Cardiac septum (tissue), 1 donor: Measurements from ENCODE around the gene FOXP1. TPM values are rescaled to one million over a fixed set of nuclear protein-coding genes. Genes with fewer than 3 reads are reported as not detected.

Experiments
- DNase-seq: peaks from one replicate; pipeline ENCODE4 v3.0.0-alpha.2; 2020; ENCODE audit warnings: low spot score
- intact Hi-C: fragments of 100-400 bp; cut with DNase I; formaldehyde crosslinking; loops from one replicate; pipeline ENCODE4 v1.14.0; 2022
- total RNA-seq: library from RNA; stranded (reverse); fragmentation: NEBNext Ultra II Directional; extraction: Animal tissue kit (Norgen Biotek cat#: 25700); gene quantifications from one replicate; pipeline ENCODE4 v1.2.1, GENCODE V29; 2021
- donor health status: DM: no; HTN: no; CAD: no.

FOXP1 gene
- total RNA-seq, 1 donor from 2014 or later = 53.2 TPM

DNA sequence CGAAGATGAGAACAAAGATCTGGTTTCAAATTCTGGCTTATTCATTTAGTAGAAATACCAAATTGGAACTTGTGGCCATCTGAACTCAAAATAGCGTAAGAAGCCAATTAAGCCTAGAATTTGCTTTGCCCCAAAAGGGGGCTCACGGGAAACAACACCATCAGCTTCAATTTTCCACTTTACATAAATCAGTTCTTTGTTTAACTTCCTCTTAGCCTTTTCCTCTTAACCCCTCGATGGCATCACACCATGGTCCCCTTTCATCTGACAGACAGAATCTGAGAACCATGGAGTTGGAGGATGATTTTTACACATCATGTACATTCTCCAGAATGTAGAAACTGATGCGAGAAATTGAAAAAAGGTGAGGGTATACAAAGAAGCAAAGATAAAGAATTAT, 207.0 kb downstream of the FOXP1 start:
- intact Hi-C loops = no loop called here
- no peak for DNase-seq

DNA sequence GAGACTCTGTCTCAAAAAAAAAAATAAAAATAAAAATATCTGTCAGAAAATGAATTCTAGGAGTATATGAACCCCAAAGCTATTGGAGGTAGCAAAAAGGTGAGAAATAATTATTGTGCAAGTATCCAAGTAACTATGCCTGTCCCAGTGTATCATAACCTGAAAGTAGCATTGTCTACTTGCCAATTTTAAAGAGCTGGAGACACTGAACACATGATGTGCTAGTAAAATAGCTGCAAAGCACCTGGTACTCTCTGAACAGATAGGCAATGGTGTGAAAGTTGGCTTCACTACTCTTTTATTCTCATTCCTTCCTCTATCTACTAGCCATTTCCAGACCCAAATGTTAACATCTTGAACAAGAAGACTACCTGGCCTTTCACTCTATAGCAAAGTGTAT, 208.9 kb downstream of the FOXP1 start:
- DNase-seq = no peak
- intact Hi-C loops = no loop called here

DNA sequence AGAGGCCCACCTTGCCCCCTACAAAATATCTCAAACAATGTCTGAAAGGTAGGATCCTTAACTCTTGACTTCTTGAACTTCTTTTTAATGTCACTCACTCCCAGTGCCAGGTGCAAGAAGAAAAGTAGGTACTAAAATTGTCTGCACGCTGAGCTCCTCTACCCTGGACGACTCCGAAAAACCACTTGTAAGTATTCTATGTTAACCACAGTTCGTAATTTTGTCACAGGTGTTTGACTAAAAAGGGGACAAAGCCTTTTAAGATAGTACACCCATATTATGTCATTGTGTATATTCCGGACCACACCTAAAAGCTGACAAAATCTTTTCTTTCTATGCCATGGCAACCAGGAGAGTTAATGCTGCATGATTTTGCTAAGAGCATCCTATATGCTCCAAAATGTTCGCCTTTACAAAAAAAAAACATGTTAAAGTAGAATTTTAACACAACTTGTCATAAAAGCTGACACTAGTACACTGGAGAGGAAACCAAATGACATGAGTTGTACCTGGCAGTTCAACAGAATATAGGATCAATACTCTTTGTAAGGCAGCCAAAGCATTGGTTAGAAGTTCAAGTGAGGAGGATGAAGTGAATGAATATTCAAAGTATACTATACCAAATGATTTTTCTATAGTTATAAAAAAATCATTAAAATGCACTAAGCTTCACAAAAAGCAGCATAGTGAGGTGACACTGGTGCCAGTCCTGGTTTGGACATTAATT, 210.5 kb downstream of the FOXP1 start:
- intact Hi-C loops = no loop called here
- DNase-seq = no peak

DNA sequence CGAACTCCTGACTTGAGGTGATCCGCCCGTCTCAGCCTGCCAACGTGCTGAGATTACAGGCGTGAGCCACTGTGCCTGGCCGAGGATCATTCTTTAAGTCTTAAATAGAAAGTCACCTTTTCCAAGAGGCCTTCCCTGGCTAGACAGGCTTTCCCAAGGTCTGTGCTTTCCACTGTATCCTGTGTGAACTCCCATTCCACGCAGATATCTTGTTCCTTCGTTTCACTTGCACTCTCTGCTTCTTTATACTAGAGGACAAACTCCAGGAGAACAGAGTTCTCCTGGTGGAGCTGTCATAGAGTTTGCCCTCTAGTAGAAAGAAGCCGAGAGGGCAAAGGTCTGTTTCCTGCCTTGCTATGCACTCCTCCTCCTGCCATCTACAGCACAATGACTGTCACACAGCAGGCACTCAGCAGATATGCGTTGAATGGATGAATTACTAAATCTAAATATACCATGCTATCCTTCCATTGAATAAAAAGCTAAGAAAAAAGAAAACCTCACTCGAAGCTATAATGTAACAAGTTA, 211.2 kb downstream of the FOXP1 start:
- no peak for DNase-seq
- intact Hi-C loops = no loop called here

DNA sequence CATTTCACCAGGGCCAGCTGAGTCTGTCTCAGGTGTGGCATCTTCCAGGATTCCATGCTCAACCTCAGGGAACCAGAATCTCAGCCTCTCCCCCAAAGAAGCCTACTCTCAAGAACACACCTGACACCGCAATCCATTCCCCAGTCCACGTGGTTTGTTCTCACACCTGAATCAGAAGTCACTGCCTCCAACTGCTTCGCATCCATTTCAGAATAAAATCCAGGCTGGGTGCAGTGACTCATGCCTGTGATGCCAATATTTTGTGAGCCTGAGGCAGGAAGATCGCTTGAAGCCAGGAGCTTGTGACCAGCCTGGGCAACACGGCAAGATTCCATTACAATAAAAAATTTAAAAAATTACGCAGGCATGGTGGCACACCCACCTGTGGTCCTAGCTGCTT, 212.2 kb downstream of the FOXP1 start:
- intact Hi-C loops = no loop called here
- DNase-seq = no peak

DNA sequence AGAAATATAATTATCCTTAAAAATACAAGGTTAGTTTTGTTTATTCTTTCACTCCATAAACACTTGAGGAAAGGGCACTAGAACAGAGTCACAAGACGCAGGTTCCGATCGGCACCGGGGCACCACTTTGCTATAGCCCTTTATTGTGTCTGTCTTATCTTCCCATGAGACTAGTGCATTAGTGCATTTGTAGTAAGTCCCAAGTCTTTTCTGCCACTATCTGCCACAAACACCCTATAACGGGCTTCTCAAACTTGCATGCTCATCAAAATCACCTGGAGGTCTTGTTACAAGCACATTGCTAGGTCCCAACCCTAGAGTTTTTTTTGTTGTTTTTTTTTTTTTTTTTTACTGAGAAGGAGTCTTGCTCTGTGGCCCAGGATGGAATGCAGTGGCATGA, 213.1 kb downstream of the FOXP1 start:
- intact Hi-C loops = no loop called here
- DNase-seq = no peak

DNA sequence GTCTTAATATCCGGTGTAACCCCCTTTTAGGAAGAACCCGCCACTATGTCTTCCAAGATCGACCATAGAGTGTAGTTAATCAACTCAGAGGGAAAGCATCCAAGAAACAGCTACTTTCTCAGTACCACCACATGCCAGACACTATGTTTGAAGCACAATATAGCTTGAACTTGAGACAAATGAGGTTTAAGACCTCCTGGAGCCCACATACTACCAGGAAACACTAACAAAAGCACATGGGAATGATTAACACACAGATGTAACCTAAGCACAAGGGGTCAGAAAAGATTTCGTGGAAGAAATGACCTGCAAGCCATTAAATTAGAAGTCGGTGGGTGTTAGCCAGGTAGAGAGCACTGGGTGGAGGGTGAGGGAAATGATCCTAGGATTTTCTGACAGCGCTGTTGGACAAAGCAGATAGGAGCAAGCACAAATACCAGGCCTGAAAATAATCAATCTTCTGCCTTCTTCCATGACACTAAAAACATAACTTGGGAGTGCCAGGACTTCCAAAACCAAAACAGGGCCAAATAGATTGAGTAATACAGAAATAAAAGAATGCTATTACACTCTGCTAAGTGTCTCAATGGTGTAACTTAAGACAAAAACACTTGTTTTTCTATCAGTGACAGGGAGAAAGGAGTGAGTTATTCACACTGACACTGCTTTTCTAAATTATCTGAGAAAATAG, 213.7 kb downstream of the FOXP1 start:
- DNase-seq = no peak
- intact Hi-C loops = no loop called here

DNA sequence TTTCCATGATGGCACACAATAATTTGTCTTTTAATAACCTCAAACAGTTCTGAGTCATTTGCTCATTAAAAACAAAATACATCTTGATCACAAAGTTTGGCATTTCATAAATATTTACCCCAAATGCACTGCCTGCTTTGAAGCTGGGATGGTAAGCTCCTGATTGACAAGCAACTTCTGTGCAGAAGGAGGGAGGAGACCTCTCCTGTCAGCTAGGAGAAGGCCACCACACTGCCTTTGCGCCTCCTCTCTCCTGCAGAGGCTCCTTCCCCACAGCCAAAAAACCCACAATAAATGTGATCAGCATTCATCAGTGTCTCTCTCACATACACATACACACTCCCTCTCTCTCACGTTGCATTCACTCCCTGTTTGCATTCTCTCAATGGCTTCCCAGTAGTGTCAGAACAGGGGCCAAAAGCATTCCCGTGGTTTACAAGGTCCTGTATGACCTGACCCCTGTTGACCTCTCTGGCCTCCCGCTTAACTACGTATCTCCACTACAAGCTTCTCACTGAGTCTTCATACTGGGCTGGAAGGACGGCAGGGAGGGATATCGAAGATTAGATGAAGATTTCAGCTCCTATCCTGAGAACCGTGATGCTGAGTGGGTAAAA, 216.4 kb downstream of the FOXP1 start:
- intact Hi-C loops = no loop called here
- DNase-seq = no peak

DNA sequence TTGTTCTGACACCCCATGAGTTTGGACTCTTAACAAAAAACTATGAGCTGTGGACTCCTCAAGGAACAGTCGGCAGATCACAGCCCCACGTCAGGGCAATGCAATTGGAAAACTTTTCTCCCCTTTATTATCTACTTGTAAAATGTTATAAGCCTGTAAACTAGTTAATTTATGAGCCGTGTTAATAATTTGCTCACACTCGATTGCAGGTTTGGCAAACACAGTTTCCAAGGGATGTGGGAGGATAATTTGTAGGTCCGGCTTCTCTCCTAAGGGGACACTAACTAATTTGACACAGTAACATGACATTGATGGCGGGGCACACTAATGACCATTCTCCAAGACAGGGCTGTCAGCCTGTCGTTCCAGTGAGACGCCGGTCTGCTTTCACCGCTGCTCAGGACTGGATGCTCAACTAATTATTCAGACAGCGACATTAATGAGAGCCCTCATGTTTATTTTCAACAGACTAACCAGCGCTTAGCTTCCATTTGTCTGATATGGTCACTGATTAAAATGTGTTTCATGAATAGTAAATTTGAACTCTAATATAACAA, 222.1 kb downstream of the FOXP1 start:
- intact Hi-C loops = no loop called here

DNA sequence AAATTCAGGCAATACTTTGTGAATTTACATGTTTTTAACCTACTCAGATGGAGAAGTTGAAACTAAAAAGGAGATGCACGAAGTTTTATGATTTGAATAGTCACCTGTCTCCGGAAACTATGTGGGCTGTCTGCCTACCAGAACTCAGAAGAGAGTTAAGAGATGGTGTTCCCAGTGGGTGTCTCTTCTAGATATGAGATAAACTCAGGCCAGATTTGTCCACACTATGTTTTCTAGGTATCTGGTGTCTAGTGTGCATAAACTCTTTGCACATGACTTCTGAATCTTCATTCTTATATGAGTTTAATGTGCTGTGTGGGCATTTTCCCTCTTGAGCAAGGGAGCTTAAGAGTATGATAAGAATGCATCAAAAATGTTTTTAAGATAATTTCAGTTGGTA, 222.8 kb downstream of the FOXP1 start:
- DNase-seq = no peak
- intact Hi-C loops = no loop called here

More for the DNA sequence above, 222.1 kb downstream of the FOXP1 start:
- DNase-seq = no peak

DNA sequence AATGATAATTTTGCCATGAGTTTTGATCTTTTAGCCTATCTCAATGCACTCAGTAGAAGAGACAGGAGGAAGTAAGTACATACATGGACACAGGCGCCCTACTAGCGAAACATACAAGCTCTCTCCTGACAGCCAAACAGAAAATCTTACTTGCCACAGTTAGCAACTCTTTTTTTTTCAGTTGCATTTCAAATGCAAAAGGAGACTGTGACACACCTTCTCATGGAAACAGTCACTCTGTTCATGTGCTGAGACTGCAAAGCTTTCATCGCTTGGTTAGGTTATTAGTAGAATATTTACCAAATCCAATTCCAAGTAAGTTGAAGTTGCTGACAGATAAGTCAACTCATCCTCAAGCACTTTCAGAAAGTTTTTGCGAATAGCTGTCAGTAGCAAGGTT, 223.3 kb downstream of the FOXP1 start:
- no peak for DNase-seq
- intact Hi-C loops = no loop called here

DNA sequence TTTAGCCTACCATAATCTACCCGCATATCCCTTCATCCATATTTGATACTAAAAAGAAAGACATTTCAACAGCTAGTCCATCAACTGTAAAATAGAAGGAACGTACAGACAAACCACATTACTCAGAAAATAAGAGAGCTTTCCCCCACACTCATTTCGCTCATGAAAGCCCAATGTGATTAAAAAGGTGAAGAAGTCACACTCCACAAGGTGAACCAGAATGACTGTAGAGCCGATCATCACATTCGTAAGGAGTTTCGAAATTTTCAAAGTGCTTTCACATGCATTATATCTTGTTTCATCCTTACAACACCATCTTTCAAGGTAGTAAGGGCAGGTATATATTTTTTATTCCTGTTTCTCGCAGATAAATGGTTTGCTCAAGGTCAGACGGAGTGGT, 225.3 kb downstream of the FOXP1 start:
- no peak for DNase-seq
- intact Hi-C loops = no loop called here

DNA sequence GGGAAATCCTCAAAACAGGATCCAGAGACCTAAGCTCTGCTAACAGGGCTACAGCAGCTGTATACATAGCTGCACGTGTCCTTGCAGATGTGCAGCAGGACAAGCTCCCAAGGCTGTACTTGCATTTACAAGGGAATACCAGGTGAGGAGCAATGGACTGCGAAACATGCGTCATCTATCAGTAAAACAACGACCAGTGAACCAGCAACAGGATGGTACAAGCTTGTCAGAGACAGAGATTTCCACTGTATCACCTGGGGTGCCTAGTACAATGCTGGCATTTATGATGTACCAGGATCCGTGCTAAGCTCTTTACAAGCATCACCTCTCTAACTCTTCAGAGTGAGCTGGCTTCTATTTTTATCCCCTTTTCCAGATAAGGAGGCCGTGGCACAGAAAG, 227.3 kb downstream of the FOXP1 start:
- intact Hi-C loops = no loop called here

DNA sequence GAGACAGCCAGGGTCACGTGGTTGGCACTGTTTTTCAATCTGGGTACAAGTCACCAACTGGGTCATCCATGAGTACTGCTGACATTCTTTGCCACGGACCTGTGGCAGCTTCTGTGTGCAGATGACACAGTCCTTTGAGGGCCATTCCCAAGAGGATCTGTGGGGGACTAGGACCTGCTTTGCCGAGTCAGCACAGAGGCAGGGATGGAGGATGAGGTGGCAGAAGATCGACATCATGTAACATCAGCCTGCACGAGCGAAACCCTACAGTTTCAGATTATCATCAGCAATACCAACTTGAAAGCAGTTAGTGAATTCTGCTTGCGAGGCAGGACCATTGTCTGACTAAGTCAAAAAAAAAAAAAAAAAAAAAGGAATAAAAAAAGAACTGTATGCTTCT, 227.7 kb downstream of the FOXP1 start:
- no peak for DNase-seq

More for the DNA sequence above, 227.3 kb downstream of the FOXP1 start:
- no peak for DNase-seq

DNA sequence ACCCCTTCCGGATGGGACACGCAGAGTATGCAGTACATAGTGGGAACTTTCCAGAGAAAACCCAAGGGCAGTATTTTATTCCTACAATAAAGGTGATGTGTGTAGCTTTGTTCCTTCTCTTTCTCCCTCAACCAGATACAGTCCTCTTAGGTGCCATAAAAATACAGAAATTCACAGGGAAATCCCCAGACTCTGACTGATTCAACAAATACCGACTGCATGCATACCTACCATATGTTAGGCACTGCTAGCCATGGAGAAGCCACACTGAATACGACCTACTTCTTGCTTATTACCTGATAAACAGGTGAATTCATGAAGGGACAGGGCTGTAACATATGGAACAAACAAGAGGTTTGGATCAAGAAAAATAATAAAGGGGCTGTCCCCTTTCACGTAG, 228.5 kb downstream of the FOXP1 start:
- intact Hi-C loops = no loop called here

More for the DNA sequence above, 227.7 kb downstream of the FOXP1 start:
- intact Hi-C loops = no loop called here

DNA sequence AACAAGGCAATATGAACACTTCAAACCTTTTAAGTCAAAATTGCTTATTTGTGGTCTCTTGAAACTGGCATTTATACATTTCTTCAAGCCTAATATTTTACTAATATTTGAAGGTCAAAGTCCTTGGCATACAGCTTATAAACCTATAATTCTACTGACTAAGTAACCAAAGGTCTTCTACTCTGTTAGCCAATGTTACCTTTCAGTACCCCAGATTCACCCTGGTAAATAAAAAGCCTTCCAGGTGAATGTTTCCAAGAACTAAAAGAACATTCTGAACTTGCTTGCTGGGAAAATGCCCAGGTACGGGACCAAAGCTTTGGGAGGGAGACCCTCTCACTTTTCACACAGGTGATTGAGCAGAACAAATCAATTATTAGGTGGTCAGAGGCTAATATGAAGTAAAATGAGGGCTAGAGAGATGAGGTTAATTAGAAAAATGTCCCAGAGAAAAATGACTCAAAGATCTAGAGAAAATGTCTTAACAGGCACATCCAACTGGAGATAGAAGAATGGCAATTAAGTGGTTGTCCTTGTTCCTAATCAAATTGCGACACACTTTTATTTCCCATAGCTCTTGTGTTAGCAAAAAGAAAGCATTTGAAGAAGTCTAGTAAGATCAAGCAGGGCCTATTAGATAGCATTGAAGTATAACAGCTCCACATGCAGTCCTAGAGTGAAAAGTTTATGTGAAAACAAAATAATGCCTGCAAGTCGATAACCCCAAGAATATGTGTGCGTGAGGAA, 232.0 kb downstream of the FOXP1 start:
- intact Hi-C loops = no loop called here

More for the DNA sequence above, 228.5 kb downstream of the FOXP1 start:
- DNase-seq = no peak

DNA sequence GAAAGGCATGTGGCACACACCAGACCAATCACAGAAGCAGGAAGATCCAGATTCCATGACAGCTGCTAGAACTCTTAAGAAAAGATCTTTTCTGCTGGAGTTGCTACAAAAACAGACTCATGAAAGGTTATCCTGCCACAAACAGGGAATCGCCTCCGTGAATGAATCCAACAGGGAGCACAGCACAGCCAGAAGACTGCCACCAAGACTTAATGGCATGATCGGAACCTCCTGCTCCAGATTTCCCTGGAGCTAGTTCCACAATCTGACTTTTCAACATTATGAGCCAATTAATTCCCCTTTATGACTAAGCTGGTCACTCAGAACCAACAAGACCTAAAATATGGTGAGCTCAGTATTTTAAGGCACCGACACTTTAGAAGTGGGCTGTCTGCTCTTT, 232.5 kb downstream of the FOXP1 start:
- DNase-seq = no peak
- intact Hi-C loops = no loop called here

More for the DNA sequence above, 232.0 kb downstream of the FOXP1 start:
- DNase-seq = no peak

DNA sequence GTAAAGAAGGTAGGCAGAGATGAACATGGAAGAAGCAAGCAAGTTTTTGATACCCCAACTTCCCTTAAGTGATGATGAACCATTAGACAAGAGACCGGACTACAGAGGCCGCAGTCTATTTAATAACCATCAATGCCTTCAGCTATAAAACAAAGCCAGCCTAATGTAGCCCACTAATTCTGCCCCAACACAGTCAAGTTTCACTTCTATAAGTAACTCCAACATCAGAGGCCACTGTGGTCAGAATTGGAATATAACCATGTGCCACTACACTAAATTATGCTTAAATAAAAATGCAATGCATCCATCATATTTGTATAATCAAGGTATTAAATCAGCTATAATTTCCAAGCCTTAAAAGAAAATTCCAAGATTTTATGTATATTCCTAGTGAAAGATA, 234.7 kb downstream of the FOXP1 start:
- DNase-seq = no peak
- intact Hi-C loops = no loop called here

DNA sequence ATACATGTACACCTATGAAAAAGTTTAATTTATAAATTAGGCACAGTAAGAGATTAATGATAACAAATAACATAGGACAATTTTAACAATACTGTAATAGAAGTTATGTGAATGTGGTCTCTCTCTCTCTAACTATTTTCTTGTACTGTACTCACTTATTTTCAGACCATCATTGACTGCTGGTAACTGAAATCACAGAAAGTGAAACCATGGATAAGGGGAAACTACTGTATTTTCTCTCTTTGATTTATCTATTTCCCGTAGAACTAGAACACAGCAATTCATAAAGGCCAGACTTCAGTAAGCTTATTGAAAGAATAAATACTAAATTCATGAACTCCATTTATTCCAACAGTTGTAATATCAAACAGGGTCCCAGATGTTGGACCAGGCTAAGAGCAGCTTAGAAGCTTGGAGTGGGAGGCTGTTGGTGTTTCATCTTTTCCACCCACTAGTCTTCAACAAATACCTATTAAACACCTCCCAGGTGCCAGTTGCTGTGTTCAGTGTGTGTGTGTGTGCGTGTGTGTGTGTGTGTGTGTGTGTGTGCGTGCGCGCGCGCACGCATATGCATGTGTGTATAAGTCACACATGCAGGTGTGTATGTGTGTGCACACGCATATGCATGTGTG, 235.4 kb downstream of the FOXP1 start:
- intact Hi-C loops = no loop called here
- no peak for DNase-seq
